ENCODE results near the gene GLRX2. TPM values are rescaled to one million over a fixed set of nuclear protein-coding genes. Genes with fewer than 3 reads are reported as not detected.
A peak's percentile ranks its signal among the peaks of the same experiment; 100 is the strongest.

Gene GLRX2
- polyA plus RNA-seq, 3 donors: 4.2 to 16.1 (median 15.2) TPM

GRCh38 chr1:193102662-193103061, 2.6 kb downstream of the GLRX2 start:
- H2AFZ ChIP-seq (ENCODE audit: insufficient read depth, low read depth, low read length, poor library complexity, severe bottlenecking): no peak overlapping the region
- H3K4me1 ChIP-seq (ENCODE audit: control insufficient read depth in 1 of 2, insufficient read depth in 2 of 2, low read length in 2 of 2): peaks cover 14 to 21% of the 10 kb centered on the region in 2 donors
- WGBS (ENCODE audit: insufficient coverage): no CpG with 5 or more reads among the region's 5 CpGs
- H4K20me1 ChIP-seq (ENCODE audit: insufficient read depth, low read length): peaks cover 25% of the 10 kb centered on the region
- H3K79me2 ChIP-seq (ENCODE audit: insufficient read depth, low read length): peaks cover 35% of the 10 kb centered on the region
- no peak overlapping the region for H3K4me2 ChIP-seq (replicated peaks; ENCODE audit: extremely low read depth, low read length, poor library complexity, severe bottlenecking)
- H3K36me3 ChIP-seq (replicated peaks in 1 of 2; ENCODE audit: control insufficient read depth in 1 of 2, insufficient read depth in 2 of 2, low read length in 2 of 2): peaks cover 29 to 38% of the 10 kb centered on the region in 2 donors
- DNase-seq: no peak
- H3K27me3 Mint-ChIP-seq (ENCODE audit: low read depth in 3 of 3): no peaks in the 10 kb centered on the region
- H3K4me1 Mint-ChIP-seq: peaks cover 23% of the 10 kb centered on the region
- no peak overlapping the region for H3K9ac ChIP-seq (ENCODE audit: insufficient read depth, low read length, poor library complexity, severe bottlenecking)
- no peaks in the 10 kb centered on the region for H3K27me3 ChIP-seq (ENCODE audit: control insufficient read depth in 2 of 2, insufficient read depth in 2 of 2, low read length in 2 of 2)
- intact Hi-C loops (cut with micrococcal nuclease): loop anchor here in 1 of 2 donors (10.0 kb wide), 1 partner anchor 48 kb away; the partner anchor contains the start of genes RO60 and UCHL5
- no peak overlapping the region for H3K27ac Mint-ChIP-seq
- no peak overlapping the region for H3K27ac ChIP-seq (ENCODE audit: low read depth in 1 of 2, low read length in 2 of 2)
- no peak overlapping the region for H3K4me3 Mint-ChIP-seq
- H3K4me3 ChIP-seq (replicated peaks in 1 of 3; ENCODE audit: low read depth in 2 of 3, low read length in 3 of 3): no peak overlapping the region
- H3K9me3 Mint-ChIP-seq: no peaks in the 10 kb centered on the region
- TF ChIP-seq CTCF (IDR thresholded peaks at IDR 0.05): no peak
- no peaks in the 10 kb centered on the region for H3K9me3 ChIP-seq (replicated peaks in 1 of 2; ENCODE audit: control insufficient read depth in 1 of 2, insufficient read depth in 1 of 2, low read length in 2 of 2)
- H3K36me3 Mint-ChIP-seq: peaks cover 28 to 31% of the 10 kb centered on the region in 2 donors

GRCh38 chr1:193094112-193094511, 11.1 kb downstream of the GLRX2 start:
- intact Hi-C loops (cut with micrococcal nuclease): no loop called here
- no peak overlapping the region for H3K4me2 ChIP-seq (replicated peaks; ENCODE audit: extremely low read depth, low read length, poor library complexity, severe bottlenecking)
- Mint-ChIP-seq H3K27me3 (ENCODE audit: low read depth in 3 of 3) (no peaks in the 10 kb centered on the region), H3K4me3 (no peak overlapping the region), H3K36me3 (peaks cover 54 to 70% of the 10 kb centered on the region in 2 donors), H3K27ac (peak overlapping the region in 3 of 7 donors; percentile 50 to 63 (median 60)), H3K9me3 (peaks cover 0 to 2% (median 0%) of the 10 kb centered on the region in 7 donors), H3K4me1 (no peaks in the 10 kb centered on the region)
- H3K27me3 ChIP-seq (ENCODE audit: control insufficient read depth in 2 of 2, insufficient read depth in 2 of 2, low read length in 2 of 2): no peaks in the 10 kb centered on the region
- H3K27ac ChIP-seq (ENCODE audit: low read depth in 1 of 2, low read length in 2 of 2): peak overlapping the region in 1 of 2 donors; percentile 14
- H2AFZ ChIP-seq (ENCODE audit: insufficient read depth, low read depth, low read length, poor library complexity, severe bottlenecking): no peak overlapping the region
- TF ChIP-seq CTCF (IDR thresholded peaks at IDR 0.05): no peak
- H3K36me3 ChIP-seq (replicated peaks in 1 of 2; ENCODE audit: control insufficient read depth in 1 of 2, insufficient read depth in 2 of 2, low read length in 2 of 2): peaks cover 66 to 92% of the 10 kb centered on the region in 2 donors
- H3K4me3 ChIP-seq (replicated peaks in 1 of 3; ENCODE audit: low read depth in 2 of 3, low read length in 3 of 3): no peak overlapping the region
- H3K4me1 ChIP-seq (ENCODE audit: control insufficient read depth in 1 of 2, insufficient read depth in 2 of 2, low read length in 2 of 2): no peaks in the 10 kb centered on the region
- no peak for DNase-seq
- no peaks in the 10 kb centered on the region for H3K79me2 ChIP-seq (ENCODE audit: insufficient read depth, low read length)
- H3K9ac ChIP-seq (ENCODE audit: insufficient read depth, low read length, poor library complexity, severe bottlenecking): no peak overlapping the region
- 100% methylated on average over 3 of the region's 11 CpGs for WGBS (ENCODE audit: insufficient coverage)
- no peaks in the 10 kb centered on the region for H4K20me1 ChIP-seq (ENCODE audit: insufficient read depth, low read length)
- no peaks in the 10 kb centered on the region for H3K9me3 ChIP-seq (replicated peaks in 1 of 2; ENCODE audit: control insufficient read depth in 1 of 2, insufficient read depth in 1 of 2, low read length in 2 of 2)
